Neural progenitor cell (in vitro differentiated cells): ENCODE measurements around the gene ERO1B. TPM values are rescaled to one million over a fixed set of nuclear protein-coding genes. Genes with fewer than 3 reads are reported as not detected.

Experiments used
- DNase-seq: peaks from one replicate; pipeline ENCODE4 v3.0.0-alpha.2; 2016; ENCODE audit warnings: low spot score
- H2AFZ ChIP-seq: fragments of 200-600 bp; sonication (generic); replicated peaks from 2 replicates; pipeline ENCODE4 v1.6.1; 2016; ENCODE audit warnings: antibody characterized with exemption
- H3F3A ChIP-seq: fragments of 200-600 bp; sonication (generic); 2 replicates; pipeline ENCODE4 v1.6.1; 2016; ENCODE audit warnings: antibody characterized with exemption, low read depth
- H3K27ac ChIP-seq: fragments of 200-600 bp; sonication (generic); 2 replicates; pipeline ENCODE4 v1.5.1; 2016; ENCODE audit warnings: mild to moderate bottlenecking
- H3K27me3 ChIP-seq: fragments of 200-600 bp; sonication (generic); 2 replicates; pipeline ENCODE4 v1.6.1; 2016; ENCODE audit warnings: mild to moderate bottlenecking, moderate library complexity
- H3K36me3 ChIP-seq: fragments of 200-600 bp; sonication (generic); 2 replicates; pipeline ENCODE4 v1.5.1; 2016
- H3K4me1 ChIP-seq: fragments of 200-600 bp; sonication (generic); 2 replicates; pipeline ENCODE4 v1.6.1; 2016; ENCODE audit warnings: mixed run types
- H3K4me2 ChIP-seq: fragments of 200-600 bp; sonication (generic); 2 replicates; pipeline ENCODE4 v1.6.1; 2016
- H3K4me3 ChIP-seq: fragments of 200-600 bp; sonication (generic); 2 replicates; pipeline ENCODE4 v1.5.1; 2016
- H3K79me2 ChIP-seq: fragments of 200-600 bp; sonication (generic); 2 replicates; pipeline ENCODE4 v1.6.1; 2016; ENCODE audit warnings: low read depth
- H3K9ac ChIP-seq: fragments of 200-600 bp; sonication (generic); 2 replicates; pipeline ENCODE4 v1.6.1; 2016
- H3K9me3 ChIP-seq: fragments of 200-600 bp; sonication (generic); 2 replicates; pipeline ENCODE4 v1.5.1; 2016; ENCODE audit warnings: low read depth
- H4K20me1 ChIP-seq: fragments of 200-600 bp; sonication (generic); 2 replicates; pipeline ENCODE4 v1.6.1; 2016; ENCODE audit warnings: low read depth
- H3K27ac Mint-ChIP-seq: 3 replicates; pipeline ENCODE4 v1.8.0; 2021; ENCODE audit warnings: mixed read lengths
- H3K27me3 Mint-ChIP-seq: 2 replicates; pipeline ENCODE4 v1.8.0; 2022; ENCODE audit warnings: low read depth, mild to moderate bottlenecking, inconsistent platforms, moderate library complexity, mixed read lengths; ENCODE audit not compliant: insufficient read depth
- H3K36me3 Mint-ChIP-seq: 3 replicates; pipeline ENCODE4 v1.8.0; 2021; ENCODE audit warnings: mixed read lengths
- H3K4me1 Mint-ChIP-seq: 3 replicates; pipeline ENCODE4 v1.8.0; 2021; ENCODE audit warnings: mixed read lengths
- H3K4me3 Mint-ChIP-seq: 3 replicates; pipeline ENCODE4 v1.8.0; 2021; ENCODE audit warnings: mild to moderate bottlenecking, moderate library complexity, mixed read lengths
- H3K9me3 Mint-ChIP-seq: 3 replicates; pipeline ENCODE4 v1.8.0; 2020; ENCODE audit warnings: mixed read lengths
- EZH2 ChIP-seq: fragments of 200-600 bp; sonication (generic); IDR thresholded peaks from 2 replicates; pipeline ENCODE4 v1.6.1; 2017; ENCODE audit warnings: antibody characterized with exemption, mild to moderate bottlenecking, moderate library complexity
- EZH2phosphoT487 ChIP-seq: fragments of 200-600 bp; sonication (generic); IDR thresholded peaks from 2 replicates; pipeline ENCODE4 v1.6.1; 2017; ENCODE audit warnings: antibody characterized with exemption
- total RNA-seq: library from RNA; depleted of rRNA; stranded (reverse); fragments of >200 nt; gene quantifications from 2 replicates; pipeline ENCODE4 v1.2.3, GENCODE V29; 2015; ENCODE audit warnings: low replicate concordance
- TF ChIP-seq, protein P1 (sequence below): fragments of 200-600 bp; sonication (generic); IDR thresholded peaks from 2 replicates; pipeline ENCODE4 v1.5.1; 2017; ENCODE audit warnings: antibody characterized with exemption, mild to moderate bottlenecking

The ERO1B gene
- total RNA-seq, 1 donor from 2014 or later = 6.7 TPM

DNA sequence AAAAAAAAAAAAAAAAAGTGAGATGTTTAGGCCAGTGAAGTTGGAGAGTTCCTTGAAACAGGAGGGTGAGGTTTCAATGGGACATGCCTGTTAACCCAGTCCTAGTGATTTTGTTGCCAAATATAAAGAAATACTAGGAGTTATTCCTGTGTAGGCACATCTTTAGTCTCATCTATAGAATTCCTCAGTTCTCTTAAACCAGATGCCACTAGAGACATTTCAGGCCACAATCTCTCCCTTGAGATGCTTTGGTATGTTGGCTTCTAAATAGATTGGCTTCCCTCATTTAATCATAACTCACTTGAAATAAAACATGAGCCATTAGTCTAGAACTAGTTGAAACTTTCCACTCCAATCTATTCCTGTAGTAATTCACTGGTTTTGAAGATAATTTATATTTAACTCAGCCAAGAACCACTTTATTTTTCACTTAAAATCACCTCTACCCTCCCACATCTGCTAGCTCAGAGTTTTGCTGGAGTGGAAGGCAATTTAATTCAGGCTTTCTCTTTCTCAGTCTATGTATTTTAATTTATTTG, 109.6 kb downstream of the ERO1B start:
- no peaks in the 10 kb centered on the region for H3K27me3 ChIP-seq
- no peak overlapping the region for H3K9ac ChIP-seq
- H4K20me1 ChIP-seq = no peaks in the 10 kb centered on the region
- peaks cover 12% of the 10 kb centered on the region for H3K4me1 ChIP-seq
- H2AFZ ChIP-seq = no peak overlapping the region
- Mint-ChIP-seq H3K27me3 (peaks cover 7% of the 10 kb centered on the region), H3K36me3 (peaks cover 8% of the 10 kb centered on the region), H3K27ac (no peak overlapping the region), H3K4me3 (no peak overlapping the region), H3K9me3 (no peaks in the 10 kb centered on the region), H3K4me1 (peaks cover 16% of the 10 kb centered on the region)
- H3K4me2 ChIP-seq = no peak overlapping the region
- no peak overlapping the region for H3K4me3 ChIP-seq
- TF ChIP-seq, protein P1, sequence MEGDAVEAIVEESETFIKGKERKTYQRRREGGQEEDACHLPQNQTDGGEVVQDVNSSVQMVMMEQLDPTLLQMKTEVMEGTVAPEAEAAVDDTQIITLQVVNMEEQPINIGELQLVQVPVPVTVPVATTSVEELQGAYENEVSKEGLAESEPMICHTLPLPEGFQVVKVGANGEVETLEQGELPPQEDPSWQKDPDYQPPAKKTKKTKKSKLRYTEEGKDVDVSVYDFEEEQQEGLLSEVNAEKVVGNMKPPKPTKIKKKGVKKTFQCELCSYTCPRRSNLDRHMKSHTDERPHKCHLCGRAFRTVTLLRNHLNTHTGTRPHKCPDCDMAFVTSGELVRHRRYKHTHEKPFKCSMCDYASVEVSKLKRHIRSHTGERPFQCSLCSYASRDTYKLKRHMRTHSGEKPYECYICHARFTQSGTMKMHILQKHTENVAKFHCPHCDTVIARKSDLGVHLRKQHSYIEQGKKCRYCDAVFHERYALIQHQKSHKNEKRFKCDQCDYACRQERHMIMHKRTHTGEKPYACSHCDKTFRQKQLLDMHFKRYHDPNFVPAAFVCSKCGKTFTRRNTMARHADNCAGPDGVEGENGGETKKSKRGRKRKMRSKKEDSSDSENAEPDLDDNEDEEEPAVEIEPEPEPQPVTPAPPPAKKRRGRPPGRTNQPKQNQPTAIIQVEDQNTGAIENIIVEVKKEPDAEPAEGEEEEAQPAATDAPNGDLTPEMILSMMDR = no peak
- TF ChIP-seq EZH2phosphoT487 (no peak), EZH2 (no peak)
- H3K36me3 ChIP-seq = no peaks in the 10 kb centered on the region
- H3K9me3 ChIP-seq = no peaks in the 10 kb centered on the region
- H3K27ac ChIP-seq = no peak overlapping the region
- H3F3A ChIP-seq = no peaks in the 10 kb centered on the region
- DNase-seq = no peak
- H3K79me2 ChIP-seq = no peaks in the 10 kb centered on the region

DNA sequence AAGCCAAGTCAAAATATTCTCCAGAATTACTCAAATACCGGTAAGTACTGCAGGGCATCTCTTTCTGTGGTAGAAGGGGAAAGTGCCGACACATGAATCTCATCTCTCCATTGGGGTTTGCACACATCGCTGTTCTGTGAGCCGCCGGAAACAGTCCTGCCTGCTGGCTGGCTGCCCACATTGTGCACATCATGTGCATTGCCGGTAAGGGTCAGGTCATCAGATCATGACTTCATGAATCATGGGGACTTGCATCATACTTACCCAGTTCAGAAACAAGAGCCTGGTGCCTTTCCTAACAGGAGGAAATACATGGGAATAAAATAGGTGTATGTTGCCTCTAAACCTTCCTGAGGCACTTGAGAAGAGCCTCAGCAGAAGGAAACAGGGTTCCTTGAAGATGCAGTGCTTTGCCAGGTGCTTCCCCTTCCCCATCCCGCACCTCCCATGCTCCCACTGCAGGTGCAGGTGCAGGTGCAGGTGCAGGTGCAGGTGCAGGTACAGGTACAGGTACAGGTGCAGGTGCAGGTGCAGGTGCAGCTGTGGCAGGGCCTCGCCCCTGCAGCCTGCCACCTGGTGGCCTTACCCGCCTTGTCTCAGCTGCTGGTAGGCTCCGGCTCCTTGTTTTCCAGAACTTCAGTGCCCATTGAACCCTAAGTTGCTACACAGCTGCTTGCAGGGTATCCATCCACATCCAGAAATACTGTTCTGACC, 112.9 kb downstream of the ERO1B start:
- Histone ChIP-seq H3K27me3 (no peaks in the 10 kb centered on the region), H2AFZ (no peak overlapping the region), H3K4me2 (no peak overlapping the region), H3F3A (no peaks in the 10 kb centered on the region), H3K4me1 (peaks cover 10% of the 10 kb centered on the region), H3K9ac (no peak overlapping the region), H3K36me3 (no peaks in the 10 kb centered on the region), H3K4me3 (no peak overlapping the region), H3K79me2 (no peaks in the 10 kb centered on the region), H4K20me1 (no peaks in the 10 kb centered on the region), H3K27ac (no peak overlapping the region), H3K9me3 (no peaks in the 10 kb centered on the region)
- Mint-ChIP-seq H3K27me3 (no peaks in the 10 kb centered on the region), H3K27ac (no peak overlapping the region), H3K4me1 (peaks cover 2% of the 10 kb centered on the region), H3K9me3 (peaks cover 1% of the 10 kb centered on the region), H3K4me3 (no peak overlapping the region), H3K36me3 (peaks cover 12% of the 10 kb centered on the region)
- no peak for TF ChIP-seq EZH2phosphoT487
- TF ChIP-seq EZH2 = no peak
- TF ChIP-seq, protein P1 = peak; percentile 28
- no peak for DNase-seq

DNA sequence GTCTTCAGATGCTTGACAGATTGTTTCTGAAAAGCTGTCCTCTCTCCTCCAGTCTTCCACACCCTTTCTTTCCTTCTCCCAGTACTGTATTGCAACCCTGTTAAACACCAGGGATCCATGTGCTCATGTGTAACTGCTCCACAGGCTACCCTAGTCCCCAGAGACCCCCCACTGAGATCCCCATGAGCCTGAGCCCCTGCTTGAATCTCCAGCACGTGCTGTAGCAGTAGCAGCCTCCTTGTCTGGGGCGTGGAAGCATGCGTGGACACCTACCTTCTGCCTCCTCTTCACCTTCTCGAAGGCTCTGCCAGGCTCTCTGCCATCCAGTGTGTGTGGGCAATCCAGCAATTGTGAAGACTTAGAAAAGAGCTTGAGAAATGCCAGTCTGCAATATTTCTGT, 114.2 kb downstream of the ERO1B start:
- Histone ChIP-seq H3K27me3 (no peaks in the 10 kb centered on the region), H3K4me1 (no peaks in the 10 kb centered on the region), H3K9me3 (no peaks in the 10 kb centered on the region), H3K4me3 (no peak overlapping the region), H3K27ac (no peak overlapping the region), H2AFZ (no peak overlapping the region), H3K36me3 (no peaks in the 10 kb centered on the region), H3F3A (no peaks in the 10 kb centered on the region), H3K4me2 (no peak overlapping the region), H4K20me1 (no peaks in the 10 kb centered on the region), H3K9ac (no peak overlapping the region), H3K79me2 (no peaks in the 10 kb centered on the region)
- H3K36me3 Mint-ChIP-seq = peaks cover 21% of the 10 kb centered on the region
- no peak overlapping the region for H3K27ac Mint-ChIP-seq
- no peak overlapping the region for H3K4me3 Mint-ChIP-seq
- peaks cover 12% of the 10 kb centered on the region for H3K9me3 Mint-ChIP-seq
- no peak for DNase-seq
- no peak for TF ChIP-seq EZH2phosphoT487
- no peaks in the 10 kb centered on the region for H3K27me3 Mint-ChIP-seq
- H3K4me1 Mint-ChIP-seq = no peaks in the 10 kb centered on the region

DNA sequence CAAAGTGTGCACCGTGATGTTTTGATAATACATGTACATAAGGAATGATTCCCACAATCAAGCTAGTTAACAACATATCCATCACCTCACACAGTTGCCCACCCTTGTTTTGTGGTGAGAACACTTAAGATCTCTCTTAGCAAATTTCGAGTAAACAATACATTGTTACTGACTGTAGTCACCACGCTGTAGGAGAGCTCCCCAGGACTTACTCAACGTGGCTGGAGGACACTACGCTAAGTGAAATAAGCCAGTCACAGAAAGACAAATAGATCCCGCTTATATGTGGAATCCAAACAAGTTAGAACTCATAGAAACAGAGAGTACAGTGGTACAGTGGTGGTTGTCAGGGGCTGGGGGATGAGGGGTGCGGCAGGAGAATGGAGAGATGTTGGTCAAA, 114.6 kb downstream of the ERO1B start:
- Histone ChIP-seq H3K4me1 (no peaks in the 10 kb centered on the region), H3K9me3 (no peaks in the 10 kb centered on the region), H3K4me2 (no peak overlapping the region), H2AFZ (no peak overlapping the region), H3K79me2 (no peaks in the 10 kb centered on the region), H3F3A (no peaks in the 10 kb centered on the region), H3K27me3 (no peaks in the 10 kb centered on the region), H3K9ac (no peak overlapping the region), H4K20me1 (no peaks in the 10 kb centered on the region), H3K36me3 (no peaks in the 10 kb centered on the region), H3K27ac (no peak overlapping the region), H3K4me3 (no peak overlapping the region)
- H3K27me3 Mint-ChIP-seq = no peaks in the 10 kb centered on the region
- H3K4me1 Mint-ChIP-seq = no peaks in the 10 kb centered on the region
- TF ChIP-seq, protein P1 = no peak
- TF ChIP-seq EZH2 (no peak), EZH2phosphoT487 (no peak)
- DNase-seq = no peak
- H3K4me3 Mint-ChIP-seq = no peak overlapping the region
- H3K9me3 Mint-ChIP-seq = peaks cover 12% of the 10 kb centered on the region
- peaks cover 21% of the 10 kb centered on the region for H3K36me3 Mint-ChIP-seq
- no peak overlapping the region for H3K27ac Mint-ChIP-seq
